ENCODE measurements around the gene INMT.

INMT gene

DNA sequence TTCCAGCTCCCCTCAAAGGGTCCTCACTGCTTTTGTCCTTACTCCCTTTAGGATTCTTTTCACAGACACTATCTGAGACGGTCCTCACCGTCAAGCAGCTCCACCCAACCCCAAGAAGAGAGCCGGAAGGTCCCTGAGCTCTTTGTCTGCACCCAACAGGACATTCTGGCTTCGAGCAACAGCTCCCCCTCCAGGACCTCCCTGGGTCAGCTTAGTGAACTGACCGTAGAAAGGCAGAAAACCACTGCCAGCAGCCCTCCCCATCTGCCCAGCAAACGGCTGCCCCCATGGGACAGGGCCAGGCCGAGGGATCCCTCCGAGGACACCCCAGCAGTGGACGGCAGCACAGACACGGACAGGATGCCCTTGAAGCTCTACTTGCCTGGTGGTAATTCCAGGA is 39.2 kb downstream of the INMT start:
- Histone ChIP-seq H3K9ac (ENCODE audit: low read depth, low read length) (no peak overlapping the region), H3K36me3 (ENCODE audit: insufficient read depth, low read length) (no peaks in the 10 kb centered on the region), H3K4me1 (ENCODE audit: control insufficient read depth, insufficient read depth, low read length) (peaks cover 15% of the 10 kb centered on the region), H3K9me3 (replicated peaks; ENCODE audit: low read length) (no peaks in the 10 kb centered on the region), H3K4me3 (ENCODE audit: low read length) (no peak overlapping the region), H3K27me3 (ENCODE audit: control insufficient read depth, insufficient read depth, low read length) (no peaks in the 10 kb centered on the region), H3K4me2 (ENCODE audit: low read length) (no peak overlapping the region)

DNA sequence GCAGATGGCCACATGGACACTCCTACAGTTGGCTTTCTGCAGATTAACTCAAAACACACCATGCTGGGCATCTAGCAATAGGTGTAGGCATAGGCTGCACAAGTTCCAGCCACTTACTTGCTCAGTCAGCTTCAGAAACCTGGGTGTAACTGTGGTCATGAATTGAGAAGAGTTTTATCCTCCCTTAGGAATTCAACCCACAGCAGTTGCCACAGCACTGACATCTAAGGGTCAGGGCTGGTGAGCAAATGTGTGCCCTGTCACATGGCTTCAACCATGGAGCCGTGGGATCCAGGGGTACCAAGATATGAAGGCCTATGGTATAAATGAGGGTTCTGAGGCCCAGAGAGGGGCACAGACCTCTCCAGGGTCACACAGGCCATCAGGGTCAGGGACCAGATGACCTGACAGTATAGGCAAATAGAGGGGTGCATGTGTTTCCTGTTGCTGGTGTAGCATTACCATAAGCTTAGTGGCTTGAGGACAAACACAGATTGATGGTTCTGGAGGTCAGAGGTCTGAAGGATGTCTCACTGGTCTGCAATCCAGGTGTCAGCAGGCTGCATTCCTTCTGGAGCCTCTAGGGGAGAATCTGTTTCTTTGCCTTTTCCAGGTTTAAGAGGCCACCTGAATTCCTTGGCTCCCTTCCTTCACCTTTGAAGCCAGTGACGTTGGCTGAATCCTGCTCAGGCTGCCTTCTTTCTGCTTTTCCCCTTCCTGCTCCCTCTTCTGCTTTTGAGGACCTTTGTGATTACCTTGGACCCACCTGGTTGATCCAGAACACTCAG is 43.4 kb downstream of the INMT start:
- Histone ChIP-seq H3K4me1 (ENCODE audit: control insufficient read depth, insufficient read depth, low read length) (peaks cover 32% of the 10 kb centered on the region), H3K27me3 (ENCODE audit: control insufficient read depth, insufficient read depth, low read length) (no peaks in the 10 kb centered on the region), H3K4me3 (ENCODE audit: low read length) (no peak overlapping the region), H3K4me2 (ENCODE audit: low read length) (no peak overlapping the region), H3K9ac (ENCODE audit: low read depth, low read length) (no peak overlapping the region), H3K9me3 (replicated peaks; ENCODE audit: low read length) (no peaks in the 10 kb centered on the region), H3K36me3 (ENCODE audit: insufficient read depth, low read length) (no peaks in the 10 kb centered on the region)

DNA sequence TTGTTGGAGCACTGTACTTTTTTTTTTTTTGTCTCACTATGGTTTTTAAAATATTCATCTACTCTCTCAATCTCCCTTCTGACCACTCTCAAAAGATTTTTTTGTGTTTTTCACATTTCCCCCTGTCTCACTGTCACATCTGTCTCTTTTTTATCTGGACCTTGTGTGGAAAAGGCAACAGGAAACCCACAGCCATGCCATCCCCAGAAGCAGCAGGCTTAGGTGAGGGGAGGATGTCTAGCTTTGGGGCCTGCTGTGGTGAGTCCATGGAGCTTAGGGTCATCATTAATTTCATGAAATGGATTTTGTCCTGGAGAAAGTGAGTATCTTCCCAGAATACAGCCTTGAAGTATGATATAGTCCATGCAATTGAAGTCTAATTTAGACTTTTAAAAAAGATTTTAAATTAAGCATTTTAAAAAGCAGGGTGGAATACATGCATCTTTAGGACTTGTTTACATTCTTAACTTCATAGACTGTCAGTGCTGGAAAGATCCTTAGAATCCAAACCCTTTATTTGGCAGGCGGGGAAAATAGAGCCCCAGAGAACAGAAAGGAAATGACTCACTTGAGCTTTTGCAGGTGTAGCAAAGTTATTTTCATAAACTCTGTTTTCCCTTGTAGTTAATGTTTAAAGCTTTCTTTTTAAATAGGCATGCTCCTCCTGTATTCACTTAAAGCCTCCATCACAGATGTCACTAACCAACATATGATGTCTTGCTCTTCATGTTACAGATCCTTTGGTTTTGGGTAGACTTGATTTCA is 44.4 kb downstream of the INMT start:
- no peaks in the 10 kb centered on the region for H3K36me3 ChIP-seq (ENCODE audit: insufficient read depth, low read length)
- H3K27me3 ChIP-seq (ENCODE audit: control insufficient read depth, insufficient read depth, low read length): no peaks in the 10 kb centered on the region
- no peak overlapping the region for H3K9ac ChIP-seq (ENCODE audit: low read depth, low read length)
- no peak overlapping the region for H3K4me2 ChIP-seq (ENCODE audit: low read length)
- H3K4me3 ChIP-seq (ENCODE audit: low read length): no peak overlapping the region
- peaks cover 41% of the 10 kb centered on the region for H3K4me1 ChIP-seq (ENCODE audit: control insufficient read depth, insufficient read depth, low read length)
- H3K9me3 ChIP-seq (replicated peaks; ENCODE audit: low read length): no peaks in the 10 kb centered on the region

DNA sequence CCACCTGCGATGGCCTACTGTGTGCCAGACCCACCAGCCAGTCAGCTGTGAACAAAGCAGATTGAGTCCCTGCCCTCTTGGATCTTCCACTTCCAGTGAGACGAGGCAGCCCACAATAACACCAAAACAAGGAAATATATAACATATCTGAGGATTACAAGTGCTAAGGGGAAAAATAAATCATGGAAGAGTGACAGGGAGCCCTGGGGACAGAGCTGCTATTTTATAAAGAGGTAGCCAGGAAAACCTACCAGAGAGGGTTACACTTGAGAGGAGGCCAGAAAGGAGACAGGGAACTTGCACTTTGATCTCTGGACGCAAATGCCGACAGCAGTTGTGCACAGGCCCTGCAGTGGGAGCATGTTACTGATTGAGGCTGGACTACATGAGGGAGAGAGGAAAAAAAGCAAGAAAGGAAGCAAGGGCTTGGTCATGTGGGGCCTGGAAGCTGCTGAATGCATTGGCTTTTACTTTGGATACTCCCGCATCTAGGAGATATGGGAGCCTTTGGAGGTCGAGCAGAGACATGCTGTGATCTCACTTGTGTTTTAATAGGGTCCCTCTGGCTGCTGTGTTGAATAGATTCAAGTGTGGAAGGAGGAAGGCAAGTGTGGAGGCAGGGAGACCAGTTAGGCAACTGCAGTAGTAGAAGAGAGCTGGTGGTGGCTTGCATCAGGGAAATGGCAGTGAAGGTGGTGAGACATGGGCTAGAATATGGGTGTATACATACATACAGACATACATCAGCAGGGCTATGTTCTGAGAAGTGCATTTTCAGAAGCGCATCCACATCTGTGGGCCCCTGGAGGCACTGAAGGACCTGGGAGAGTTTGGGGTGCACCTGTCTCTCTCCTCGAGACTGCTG is 45.5 kb downstream of the INMT start:
- H3K4me1 ChIP-seq (ENCODE audit: control insufficient read depth, insufficient read depth, low read length): peaks cover 47% of the 10 kb centered on the region
- H3K4me2 ChIP-seq (ENCODE audit: low read length): no peak overlapping the region
- H3K36me3 ChIP-seq (ENCODE audit: insufficient read depth, low read length): no peaks in the 10 kb centered on the region
- H3K27me3 ChIP-seq (ENCODE audit: control insufficient read depth, insufficient read depth, low read length): no peaks in the 10 kb centered on the region
- H3K9ac ChIP-seq (ENCODE audit: low read depth, low read length): no peak overlapping the region
- H3K4me3 ChIP-seq (ENCODE audit: low read length): no peak overlapping the region
- H3K9me3 ChIP-seq (replicated peaks; ENCODE audit: low read length): no peaks in the 10 kb centered on the region

DNA sequence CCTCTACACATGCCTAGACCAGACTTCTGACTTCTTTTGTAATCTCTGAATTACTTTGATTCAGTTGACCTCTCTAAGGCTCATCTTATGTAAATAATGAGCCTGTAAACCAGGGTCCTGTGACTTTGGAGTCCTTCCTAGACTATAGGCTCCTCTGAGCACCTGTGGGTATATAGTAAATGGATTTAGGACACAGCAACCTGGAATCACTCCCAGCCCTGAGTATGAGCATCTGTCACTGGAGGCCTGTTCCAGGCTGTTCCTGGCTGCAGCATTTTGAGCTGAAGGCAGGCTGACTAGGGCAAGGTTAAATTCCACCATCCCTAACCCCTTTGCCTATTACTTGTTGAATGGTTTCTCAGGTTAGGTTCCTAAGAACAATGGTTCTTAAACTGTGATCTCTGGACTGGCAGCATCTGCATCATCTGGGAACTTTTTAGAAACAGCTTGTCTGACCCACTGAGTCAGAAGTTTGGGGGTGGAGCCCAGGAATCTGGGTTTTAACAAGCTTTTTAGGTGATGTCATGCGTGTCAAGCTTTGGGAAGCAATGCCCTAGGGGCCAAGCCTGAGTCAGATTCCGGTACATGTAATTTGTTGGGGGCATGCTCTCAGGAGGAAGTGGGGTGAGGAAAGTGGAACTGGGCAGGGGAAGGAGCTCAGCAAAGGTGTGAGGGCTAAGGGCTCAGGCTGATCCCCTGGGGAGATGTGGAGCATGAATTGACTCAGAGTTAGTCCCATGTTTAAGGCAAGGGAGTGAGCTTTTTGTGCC is 47.5 kb downstream of the INMT start:
- Histone ChIP-seq H3K9me3 (replicated peaks; ENCODE audit: low read length) (no peaks in the 10 kb centered on the region), H3K4me2 (ENCODE audit: low read length) (peak overlapping the region; percentile 25), H3K4me3 (ENCODE audit: low read length) (no peak overlapping the region), H3K36me3 (ENCODE audit: insufficient read depth, low read length) (no peaks in the 10 kb centered on the region), H3K27me3 (ENCODE audit: control insufficient read depth, insufficient read depth, low read length) (no peaks in the 10 kb centered on the region), H3K4me1 (ENCODE audit: control insufficient read depth, insufficient read depth, low read length) (peaks cover 56% of the 10 kb centered on the region), H3K9ac (ENCODE audit: low read depth, low read length) (peak overlapping the region; percentile 22)

DNA sequence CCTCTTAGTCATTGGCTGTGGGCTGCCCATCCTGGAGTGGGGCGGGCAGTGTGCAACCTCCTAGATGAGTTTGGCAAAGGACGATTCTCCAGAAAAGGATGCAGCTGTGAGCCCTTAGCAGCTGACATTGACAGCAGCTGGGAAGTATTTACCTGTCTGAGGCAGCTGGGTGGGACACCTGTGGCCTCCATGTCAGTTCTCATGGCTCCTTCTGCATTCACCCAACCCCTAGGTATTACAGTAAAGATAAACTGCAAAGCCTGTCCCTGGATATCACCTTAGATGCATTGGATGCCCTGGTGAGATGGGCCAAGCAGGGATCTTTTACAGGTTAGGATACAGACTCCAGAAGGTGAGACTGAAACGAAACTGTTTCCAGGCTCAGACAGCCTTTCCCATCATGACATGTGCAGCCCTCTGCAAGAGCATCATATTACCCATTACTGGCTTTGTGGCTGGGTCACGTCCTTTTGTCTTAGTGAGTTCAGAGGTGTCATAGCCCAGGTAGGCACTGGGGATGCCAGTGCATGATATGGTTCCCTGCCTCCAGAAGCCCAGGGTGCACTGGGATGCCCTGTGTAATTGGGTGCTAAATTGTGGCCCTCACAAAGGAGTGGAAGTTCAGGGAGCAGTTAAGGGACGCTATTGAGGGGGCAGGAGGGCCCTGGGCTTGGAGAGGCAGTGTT is 48.2 kb downstream of the INMT start:
- H3K9ac ChIP-seq (ENCODE audit: low read depth, low read length): no peak overlapping the region
- no peaks in the 10 kb centered on the region for H3K27me3 ChIP-seq (ENCODE audit: control insufficient read depth, insufficient read depth, low read length)
- H3K4me3 ChIP-seq (ENCODE audit: low read length): no peak overlapping the region
- peaks cover 64% of the 10 kb centered on the region for H3K4me1 ChIP-seq (ENCODE audit: control insufficient read depth, insufficient read depth, low read length)
- peak overlapping the region; percentile 25 for H3K4me2 ChIP-seq (ENCODE audit: low read length)
- H3K36me3 ChIP-seq (ENCODE audit: insufficient read depth, low read length): no peaks in the 10 kb centered on the region
- H3K9me3 ChIP-seq (replicated peaks; ENCODE audit: low read length): no peaks in the 10 kb centered on the region

DNA sequence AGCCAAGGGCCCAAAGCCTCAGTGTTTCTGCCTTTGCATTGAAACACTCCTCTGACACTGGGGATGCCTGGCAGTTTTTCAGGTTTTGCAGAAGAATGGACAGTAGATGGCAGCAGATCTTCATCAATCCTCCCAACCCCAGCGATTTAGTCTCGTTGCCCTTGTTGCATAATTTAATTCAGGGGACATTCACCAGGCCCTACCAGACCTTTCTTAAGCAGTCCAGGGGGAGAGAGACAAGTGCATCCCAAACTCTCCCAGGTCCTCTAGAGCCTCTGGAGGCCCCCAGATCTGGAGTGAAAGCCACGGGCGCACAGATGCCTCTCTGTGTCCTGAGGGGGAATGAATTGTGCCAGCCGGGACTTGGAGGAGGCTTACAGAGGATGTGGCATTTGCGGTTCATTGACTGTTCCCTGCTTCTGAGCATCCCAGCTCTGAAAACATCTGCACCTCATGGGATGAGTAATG is 48.9 kb downstream of the INMT start:
- H3K4me2 ChIP-seq (ENCODE audit: low read length): peak overlapping the region; percentile 50
- no peaks in the 10 kb centered on the region for H3K9me3 ChIP-seq (replicated peaks; ENCODE audit: low read length)
- no peaks in the 10 kb centered on the region for H3K36me3 ChIP-seq (ENCODE audit: insufficient read depth, low read length)
- no peak overlapping the region for H3K9ac ChIP-seq (ENCODE audit: low read depth, low read length)
- H3K4me1 ChIP-seq (ENCODE audit: control insufficient read depth, insufficient read depth, low read length): peaks cover 65% of the 10 kb centered on the region
- H3K4me3 ChIP-seq (ENCODE audit: low read length): no peak overlapping the region
- H3K27me3 ChIP-seq (ENCODE audit: control insufficient read depth, insufficient read depth, low read length): peaks cover 2% of the 10 kb centered on the region

DNA sequence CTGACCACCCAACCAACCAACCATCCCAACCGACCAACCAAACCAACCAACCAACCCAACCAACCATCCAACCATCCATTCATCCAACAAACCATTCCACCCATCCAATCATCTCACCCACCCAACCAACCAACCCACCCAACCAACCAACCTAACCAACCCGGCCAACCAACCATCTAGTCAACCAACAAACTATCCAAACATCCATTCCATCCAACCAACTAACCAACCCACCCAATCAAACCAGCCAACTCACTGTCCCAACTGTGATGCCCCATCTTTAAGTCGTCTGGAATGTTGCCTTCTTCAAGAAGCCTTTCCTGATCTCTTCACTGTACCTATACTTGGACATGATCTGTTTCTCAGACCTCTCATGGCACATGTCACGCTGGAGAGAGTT is 50.9 kb downstream of the INMT start:
- no peaks in the 10 kb centered on the region for H3K9me3 ChIP-seq (replicated peaks; ENCODE audit: low read length)
- no peak overlapping the region for H3K4me3 ChIP-seq (ENCODE audit: low read length)
- peaks cover 52% of the 10 kb centered on the region for H3K4me1 ChIP-seq (ENCODE audit: control insufficient read depth, insufficient read depth, low read length)

DNA sequence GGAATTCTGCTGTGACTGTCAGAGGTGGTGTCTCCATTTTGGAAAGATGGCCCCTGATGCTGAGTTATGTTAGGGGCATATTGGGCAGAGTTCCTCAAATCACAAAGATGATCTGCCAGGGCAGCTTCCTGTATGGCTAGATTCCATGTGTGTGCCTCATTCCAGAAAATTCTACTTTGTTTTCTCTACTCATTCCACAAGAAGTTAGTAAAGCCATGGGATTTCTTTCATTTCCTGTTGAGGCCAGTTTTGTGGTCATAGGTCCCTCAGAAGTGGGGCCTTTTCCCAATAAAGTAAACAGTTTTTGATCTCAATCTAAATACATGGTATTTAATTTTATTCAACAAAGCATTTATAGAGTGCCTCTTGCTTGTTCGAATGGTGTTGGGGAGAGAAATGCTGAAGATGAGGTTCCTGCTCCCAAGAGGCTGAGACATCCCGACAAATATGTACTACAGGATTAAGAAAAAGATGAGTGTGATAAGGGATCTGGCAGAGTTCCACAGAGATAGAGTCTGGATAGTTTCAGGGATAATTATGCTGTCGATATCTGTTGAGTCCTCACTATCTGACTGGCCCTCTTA is 52.2 kb downstream of the INMT start:
- H3K4me1 ChIP-seq (ENCODE audit: control insufficient read depth, insufficient read depth, low read length): peaks cover 47% of the 10 kb centered on the region
- no peaks in the 10 kb centered on the region for H3K9me3 ChIP-seq (replicated peaks; ENCODE audit: low read length)
- H3K9ac ChIP-seq (ENCODE audit: low read depth, low read length): peak overlapping the region; percentile 7
- H3K4me2 ChIP-seq (ENCODE audit: low read length): peak overlapping the region; percentile 33
- H3K4me3 ChIP-seq (ENCODE audit: low read length): peak overlapping the region; percentile 1
- H3K36me3 ChIP-seq (ENCODE audit: insufficient read depth, low read length): no peaks in the 10 kb centered on the region
- peaks cover 12% of the 10 kb centered on the region for H3K27me3 ChIP-seq (ENCODE audit: control insufficient read depth, insufficient read depth, low read length)

More for the DNA sequence above, 50.9 kb downstream of the INMT start:
- Histone ChIP-seq H3K4me2 (ENCODE audit: low read length) (no peak overlapping the region), H3K36me3 (ENCODE audit: insufficient read depth, low read length) (no peaks in the 10 kb centered on the region), H3K27me3 (ENCODE audit: control insufficient read depth, insufficient read depth, low read length) (peaks cover 12% of the 10 kb centered on the region), H3K9ac (ENCODE audit: low read depth, low read length) (no peak overlapping the region)

DNA sequence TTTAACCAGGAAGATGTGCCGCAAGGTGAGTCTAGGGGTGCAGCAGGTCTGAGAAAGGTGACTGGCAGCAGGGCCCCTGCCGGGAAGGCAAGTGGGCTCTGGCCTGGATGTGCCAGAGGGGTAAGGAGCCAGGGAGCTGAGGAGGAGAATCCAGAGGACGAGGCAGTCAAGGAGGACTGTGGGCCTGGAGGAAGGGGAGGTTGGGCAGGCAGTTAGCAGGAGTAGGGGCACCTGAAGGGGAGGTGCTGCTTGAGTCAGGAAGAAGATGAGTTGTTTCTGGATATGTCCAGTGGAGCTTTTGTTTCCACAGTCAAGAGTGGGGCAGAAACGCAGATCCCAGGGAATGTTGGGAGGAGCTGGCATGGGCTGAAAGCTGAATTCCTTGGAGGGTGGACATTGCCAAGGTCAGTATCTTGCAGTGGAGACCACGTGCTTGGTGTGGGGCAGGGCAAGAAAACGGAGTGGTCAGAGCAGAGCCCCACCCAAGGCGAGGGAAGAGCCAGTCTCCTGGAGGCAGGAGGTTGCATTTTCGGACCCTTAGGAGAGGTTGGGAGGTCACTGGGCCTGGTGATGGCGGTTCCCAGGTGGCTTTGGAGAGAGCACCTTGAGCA is 53.3 kb downstream of the INMT start:
- no peak overlapping the region for H3K4me3 ChIP-seq (ENCODE audit: low read length)
- H3K4me1 ChIP-seq (ENCODE audit: control insufficient read depth, insufficient read depth, low read length): peaks cover 37% of the 10 kb centered on the region
- no peaks in the 10 kb centered on the region for H3K36me3 ChIP-seq (ENCODE audit: insufficient read depth, low read length)
- peaks cover 12% of the 10 kb centered on the region for H3K27me3 ChIP-seq (ENCODE audit: control insufficient read depth, insufficient read depth, low read length)
- no peak overlapping the region for H3K4me2 ChIP-seq (ENCODE audit: low read length)
- no peak overlapping the region for H3K9ac ChIP-seq (ENCODE audit: low read depth, low read length)
- no peaks in the 10 kb centered on the region for H3K9me3 ChIP-seq (replicated peaks; ENCODE audit: low read length)

Measured in skeletal muscle satellite cell (primary cell).